Measurements from ENCODE around the gene TTF2.

TTF2 gene
- 41.1 to 76.2 reads per million in 2 experiments for total RNA-seq

DNA sequence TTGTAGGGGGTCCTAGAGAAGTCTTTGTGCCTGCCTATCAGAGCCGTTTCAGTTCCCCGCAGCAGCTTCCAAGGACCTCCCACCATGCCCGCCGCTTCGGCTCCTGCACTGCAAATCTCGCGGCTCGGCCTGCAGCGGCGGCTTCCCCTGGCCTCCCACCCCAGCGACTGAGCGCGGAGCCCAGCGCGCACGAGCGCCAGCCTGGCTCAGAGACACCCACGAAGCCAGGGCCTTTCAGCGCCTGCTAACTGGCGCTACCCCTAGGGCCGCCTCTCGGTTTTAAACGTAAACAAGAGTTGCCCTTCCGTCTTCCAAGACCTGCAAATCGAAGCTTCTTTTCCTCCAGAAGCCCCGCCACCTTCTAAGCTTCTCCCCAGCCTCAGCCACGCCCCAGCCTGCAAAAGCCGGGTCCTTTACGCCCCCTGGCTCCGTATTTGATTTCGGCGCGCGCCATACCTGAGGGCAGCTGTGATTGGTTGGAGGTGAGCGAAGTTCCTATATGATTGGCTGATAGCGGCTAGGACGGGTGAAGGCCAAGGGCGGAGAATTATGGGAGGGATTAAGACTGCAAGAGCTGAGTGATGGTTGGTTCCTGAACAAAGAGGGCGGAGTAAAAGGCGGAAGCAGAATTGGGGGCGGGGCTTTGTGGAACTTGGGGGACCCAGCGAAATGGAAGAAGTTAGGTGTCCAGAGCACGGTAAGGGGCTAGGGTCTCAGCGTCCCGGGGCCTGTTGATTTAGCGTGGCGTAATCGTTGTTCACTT lies at the start of gene TTF2:
TTF2 (plus strand) TSS at position 649 of the 763 bp plus-strand sequence; CDS start at position 670, 21 bp downstream.
- peak; percentile 92 for DNase-seq (ENCODE audit: low read depth)

DNA sequence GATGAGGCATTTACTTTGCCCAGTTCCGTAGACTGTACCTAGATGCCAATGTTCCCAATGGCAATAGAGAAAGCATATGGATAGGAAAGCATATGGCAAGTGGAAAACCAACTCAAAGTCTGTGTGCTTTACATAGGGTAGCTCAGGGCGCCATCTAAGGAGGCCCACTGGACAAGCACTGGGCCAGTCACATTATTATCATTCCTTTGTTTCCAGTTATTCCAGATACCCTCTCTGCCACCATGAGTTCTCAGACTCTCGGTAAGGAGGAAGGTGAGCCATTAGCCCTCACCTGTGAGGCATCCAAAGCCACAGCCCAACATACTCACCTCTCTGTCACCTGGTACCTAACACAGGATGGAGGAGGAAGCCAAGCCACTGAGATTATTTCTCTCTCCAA lies 48.8 kb upstream of the TTF2 start:
- no peak for DNase-seq (ENCODE audit: low read depth)

DNA sequence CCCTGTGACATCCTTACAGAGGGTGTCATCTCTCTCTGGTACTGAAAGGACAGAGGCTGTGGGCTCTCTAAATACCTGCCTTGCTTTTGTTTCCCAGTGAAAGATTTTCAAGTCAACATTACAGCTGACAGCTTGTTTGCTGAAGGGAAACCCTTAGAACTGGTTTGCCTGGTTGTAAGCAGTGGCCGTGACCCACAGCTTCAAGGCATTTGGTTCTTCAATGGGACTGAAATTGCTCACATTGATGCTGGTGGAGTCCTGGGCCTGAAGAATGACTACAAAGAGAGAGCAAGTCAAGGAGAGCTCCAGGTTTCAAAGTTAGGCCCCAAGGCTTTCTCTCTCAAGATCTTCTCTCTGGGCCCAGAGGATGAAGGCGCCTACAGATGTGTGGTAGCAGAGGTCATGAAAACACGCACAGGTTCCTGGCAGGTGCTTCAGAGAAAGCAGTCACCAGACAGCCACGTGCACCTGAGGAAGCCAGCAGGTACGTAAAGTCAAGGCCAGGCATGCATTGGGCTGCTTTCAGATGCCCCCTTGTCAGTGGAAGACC lies 46.7 kb upstream of the TTF2 start:
- no peak for DNase-seq (ENCODE audit: low read depth)

DNA sequence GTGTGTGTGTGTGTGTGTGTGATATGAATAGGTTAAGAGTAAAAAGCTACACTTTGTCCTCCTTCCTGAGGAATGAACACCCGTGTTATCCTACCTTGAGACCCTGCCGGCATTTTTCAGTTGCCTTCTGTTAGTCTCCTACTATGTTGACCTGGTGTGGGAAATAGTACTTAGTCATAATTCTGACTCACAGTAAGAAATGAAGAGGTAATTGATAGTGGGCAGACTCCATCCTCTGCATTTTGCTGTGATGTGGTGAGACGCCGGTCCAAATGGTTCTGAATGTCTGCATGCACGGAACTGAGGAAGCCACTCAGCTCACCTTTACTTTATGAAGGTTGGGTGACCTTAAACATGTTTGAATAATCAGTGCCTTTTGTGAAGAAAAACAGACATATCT lies 45.9 kb upstream of the TTF2 start:
- DNase-seq (ENCODE audit: low read depth): no peak

DNA sequence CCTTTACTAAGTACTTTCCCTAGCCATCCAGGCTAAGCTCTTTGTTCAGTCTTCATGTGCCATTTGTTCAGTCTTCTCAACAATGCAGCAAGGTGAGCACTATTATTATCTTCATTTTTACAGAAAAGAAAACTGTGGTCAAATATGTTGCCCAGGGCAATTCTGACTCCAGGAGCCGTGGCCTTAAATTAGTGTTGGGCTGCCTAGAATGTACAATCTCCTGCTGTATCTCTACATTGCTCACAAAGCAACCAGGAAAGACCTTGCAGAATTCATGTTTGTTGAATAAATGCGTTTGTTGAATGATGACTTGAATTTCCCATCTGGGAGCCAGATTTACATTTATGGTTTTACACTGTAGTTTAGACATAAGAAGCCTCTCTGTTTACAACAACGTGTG lies 44.4 kb upstream of the TTF2 start:
- no peak for DNase-seq (ENCODE audit: low read depth)

DNA sequence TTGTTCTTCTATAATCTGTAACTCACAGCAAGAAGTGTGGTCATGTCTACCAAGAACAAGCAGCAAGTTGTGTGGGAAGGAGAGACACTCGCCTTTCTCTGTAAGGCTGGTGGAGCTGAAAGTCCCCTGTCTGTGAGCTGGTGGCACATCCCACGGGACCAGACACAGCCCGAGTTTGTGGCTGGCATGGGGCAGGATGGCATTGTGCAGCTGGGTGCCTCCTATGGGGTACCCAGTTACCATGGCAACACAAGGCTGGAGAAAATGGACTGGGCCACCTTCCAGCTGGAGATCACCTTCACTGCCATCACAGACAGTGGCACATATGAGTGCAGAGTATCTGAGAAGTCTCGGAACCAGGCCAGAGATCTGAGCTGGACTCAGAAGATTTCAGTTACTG lies 43.1 kb upstream of the TTF2 start:
- DNase-seq (ENCODE audit: low read depth): no peak

DNA sequence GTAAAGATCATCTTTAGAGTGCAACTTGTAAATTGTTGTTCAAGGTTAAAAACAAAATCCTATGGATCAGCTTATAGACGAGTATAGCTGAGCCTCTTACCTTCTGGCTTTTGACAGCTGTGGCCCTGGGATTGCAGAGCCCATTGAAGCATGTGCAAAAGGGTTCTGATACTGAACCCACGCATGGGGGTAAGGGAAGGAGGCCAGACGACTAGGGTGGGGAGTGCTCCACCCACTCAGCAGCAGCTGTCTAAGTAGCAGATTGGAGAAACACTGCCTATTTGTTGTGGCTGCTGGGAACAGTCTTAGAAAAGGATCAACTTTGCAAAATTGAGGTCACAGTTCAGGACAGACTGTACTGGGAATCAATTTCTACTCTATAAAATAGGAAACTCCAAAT lies 42.5 kb upstream of the TTF2 start:
- no peak for DNase-seq (ENCODE audit: low read depth)

DNA sequence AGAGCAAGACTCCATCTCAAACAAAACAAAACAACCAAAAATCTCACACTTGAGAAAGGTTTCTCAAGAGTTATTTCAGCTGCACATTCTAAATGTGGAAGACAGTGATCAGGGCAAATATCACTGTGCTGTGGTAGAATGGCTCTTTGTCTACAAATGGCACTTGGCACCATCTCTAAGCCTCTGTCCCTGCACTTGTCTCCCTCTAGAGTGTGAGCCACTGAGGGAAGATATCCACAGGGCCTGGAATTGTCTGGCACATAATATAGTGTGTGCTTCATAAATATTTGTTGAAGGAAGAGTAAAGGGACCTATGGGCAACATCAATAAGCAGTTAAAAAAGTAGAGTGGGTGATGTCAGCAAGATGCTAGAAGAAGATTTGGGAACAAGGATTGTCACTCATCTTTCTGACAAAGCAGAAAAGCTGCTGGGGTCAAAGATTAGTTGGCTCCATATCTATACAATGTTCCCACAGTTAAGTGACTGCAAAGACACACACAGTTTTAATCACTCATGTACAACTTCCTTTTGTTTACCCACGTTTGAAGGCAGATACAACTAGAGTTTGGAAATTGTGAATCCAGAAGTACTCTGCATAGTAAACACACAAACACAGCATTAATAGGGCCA lies 39.5 kb upstream of the TTF2 start:
- no peak for DNase-seq (ENCODE audit: low read depth)

DNA sequence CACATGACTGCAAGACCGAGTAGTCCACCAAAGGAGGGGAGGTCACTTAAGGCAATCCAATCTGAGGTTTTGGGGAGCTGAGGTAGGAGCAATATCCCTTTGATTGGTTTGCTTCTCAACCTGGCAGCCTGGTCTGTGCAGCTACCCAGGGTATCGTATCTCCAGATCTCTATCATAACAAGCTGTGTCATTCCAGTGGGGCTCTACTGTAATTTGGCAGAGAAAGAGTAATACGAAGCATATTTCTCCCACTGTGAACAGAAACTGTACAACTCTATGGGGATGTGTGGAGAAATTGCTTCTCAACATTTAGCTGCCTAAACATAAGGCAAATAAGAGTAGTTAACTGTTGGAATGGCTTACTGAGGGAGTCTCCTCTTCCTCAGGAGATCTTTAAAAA lies 38.0 kb upstream of the TTF2 start:
- no peak for DNase-seq (ENCODE audit: low read depth)

DNA sequence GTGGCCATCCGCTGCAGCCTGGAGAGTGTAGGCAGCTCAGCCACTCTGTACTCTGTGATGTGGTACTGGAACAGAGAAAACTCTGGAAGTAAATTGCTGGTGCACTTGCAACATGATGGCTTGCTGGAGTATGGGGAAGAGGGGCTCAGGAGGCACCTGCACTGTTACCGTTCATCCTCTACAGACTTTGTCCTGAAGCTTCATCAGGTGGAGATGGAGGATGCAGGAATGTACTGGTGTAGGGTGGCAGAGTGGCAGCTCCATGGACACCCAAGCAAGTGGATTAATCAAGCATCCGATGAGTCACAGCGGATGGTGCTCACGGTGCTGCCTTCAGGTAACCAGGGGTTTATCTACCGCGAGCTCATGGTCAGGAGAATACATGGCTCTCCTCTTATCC lies 34.6 kb upstream of the TTF2 start:
- DNase-seq (ENCODE audit: low read depth): no peak

DNA sequence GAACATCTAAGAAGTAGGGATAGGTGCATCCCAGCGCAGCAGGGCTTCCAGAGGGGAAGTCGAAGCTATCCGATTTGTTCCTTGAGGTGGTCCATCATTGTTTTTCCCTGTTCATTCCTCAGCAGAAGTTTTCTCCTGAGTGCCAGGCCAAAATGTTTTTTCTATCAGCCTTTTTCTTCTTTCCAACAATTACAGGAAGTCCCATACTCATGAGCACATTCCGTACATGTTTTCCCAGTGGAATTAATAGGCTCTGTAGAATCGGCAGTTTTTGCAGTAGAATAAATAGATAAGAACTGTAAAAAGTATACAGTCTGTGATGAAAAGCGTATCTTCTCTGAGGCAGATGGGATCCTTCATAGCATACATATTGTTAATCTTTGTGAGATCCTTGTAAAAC lies 33.8 kb upstream of the TTF2 start:
- DNase-seq (ENCODE audit: low read depth): no peak

DNA sequence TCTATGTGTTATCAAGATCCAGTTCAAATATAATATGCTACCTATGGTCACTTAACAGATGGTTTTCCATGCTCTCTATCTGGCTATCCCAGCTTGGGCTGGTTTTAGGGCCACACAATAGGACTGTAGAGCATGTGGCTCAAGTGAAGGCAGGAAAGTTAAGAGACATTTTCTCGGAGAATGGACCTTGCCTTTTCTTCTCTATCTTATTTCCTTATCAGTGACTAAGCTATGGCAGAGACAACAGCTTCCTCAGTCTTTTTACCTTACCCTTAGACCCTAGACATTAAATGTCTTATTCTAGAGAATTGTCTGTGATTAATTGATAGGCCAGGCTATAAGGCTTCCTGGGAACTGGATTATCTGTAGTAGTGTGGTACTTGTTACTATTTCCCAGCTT lies 30.4 kb upstream of the TTF2 start:
- no peak for DNase-seq (ENCODE audit: low read depth)

DNA sequence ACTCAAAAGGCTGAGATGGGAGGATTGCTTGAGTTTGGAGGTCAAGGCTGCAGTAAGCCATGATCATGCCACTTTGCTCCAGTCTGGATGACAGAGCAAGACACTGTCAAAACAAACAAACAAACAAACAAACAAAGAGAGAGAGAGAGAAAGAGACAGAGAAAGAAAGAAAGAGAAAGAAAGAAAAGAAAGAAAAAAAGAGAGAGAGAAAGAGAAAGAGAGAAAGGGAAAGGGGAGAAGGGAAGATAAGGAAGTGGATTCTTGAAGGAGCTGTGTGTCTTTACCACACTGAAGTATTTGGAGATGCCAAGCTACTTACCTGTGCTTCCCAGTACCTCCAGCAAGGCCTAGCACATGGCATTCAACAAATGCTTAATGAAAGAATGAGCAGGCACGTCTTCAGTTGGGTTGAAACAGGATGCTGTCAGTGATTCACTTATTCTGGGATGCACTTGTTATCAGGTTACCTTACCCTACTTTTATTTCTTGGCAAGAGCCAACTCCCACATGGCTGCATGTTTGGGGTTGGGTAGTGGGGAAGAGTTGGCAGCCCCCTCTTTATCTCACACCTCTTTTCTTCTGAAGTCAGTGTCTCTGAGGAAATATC lies 29.8 kb upstream of the TTF2 start:
- DNase-seq (ENCODE audit: low read depth): no peak

DNA sequence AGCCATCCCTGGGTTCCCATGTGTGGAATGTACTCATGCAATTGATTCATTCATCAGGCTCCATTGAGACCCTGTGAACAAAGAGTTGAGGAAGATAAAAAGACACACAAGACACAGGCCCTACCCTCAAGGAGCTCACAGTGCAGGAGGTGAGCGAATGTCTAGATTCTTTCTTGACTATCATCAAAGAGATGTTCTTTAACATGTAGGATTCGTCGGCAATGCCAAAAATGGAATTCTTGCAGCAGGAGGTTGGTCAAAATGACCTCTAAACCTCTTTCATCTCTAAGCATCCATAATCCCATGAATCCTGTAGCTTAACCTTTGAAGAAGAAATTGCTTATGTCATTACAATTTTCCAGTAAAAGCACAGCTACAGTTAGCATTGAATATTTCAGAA lies 27.9 kb upstream of the TTF2 start:
- no peak for DNase-seq (ENCODE audit: low read depth)

DNA sequence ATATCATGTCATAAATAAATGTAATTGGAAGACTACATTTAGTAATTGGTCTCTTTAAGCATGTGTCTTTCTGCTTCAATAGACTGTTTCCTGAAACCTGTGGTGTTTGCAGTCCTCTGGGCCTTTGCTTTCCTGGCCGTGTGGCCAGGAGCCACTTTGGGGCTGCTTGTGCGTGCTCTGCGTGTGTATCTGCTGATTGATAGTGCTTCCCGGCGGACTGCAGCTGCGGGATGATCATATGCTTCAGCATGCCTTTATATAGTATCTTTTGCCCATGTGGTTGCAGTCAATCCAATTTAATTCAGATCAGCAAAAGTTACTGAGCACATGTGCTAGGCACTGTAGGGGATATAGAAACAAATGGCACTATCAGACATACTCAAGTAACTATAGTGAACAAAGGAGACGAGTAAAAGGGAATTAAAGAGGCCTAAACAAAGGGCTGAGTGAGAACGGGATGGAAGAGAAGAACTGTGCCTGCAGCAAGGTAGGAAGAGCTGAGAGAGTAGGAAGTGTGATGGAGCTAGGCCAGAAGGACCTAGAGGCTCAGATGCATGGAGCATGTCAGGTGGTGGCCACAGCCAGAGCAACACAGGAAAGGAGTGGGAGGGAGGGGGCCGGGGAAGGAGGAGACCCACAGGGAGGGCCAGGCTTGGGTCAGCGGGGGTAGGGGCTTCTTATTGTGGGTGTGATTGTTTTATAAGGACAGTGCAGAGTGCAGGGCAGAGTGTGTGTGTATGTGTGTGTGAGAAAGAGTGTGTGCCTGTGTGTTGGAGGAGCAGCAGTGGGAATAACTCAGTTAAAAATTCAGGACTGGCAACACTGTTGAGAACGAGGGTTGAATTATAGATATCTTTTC lies 27.2 kb upstream of the TTF2 start:
- no peak for DNase-seq (ENCODE audit: low read depth)

DNA sequence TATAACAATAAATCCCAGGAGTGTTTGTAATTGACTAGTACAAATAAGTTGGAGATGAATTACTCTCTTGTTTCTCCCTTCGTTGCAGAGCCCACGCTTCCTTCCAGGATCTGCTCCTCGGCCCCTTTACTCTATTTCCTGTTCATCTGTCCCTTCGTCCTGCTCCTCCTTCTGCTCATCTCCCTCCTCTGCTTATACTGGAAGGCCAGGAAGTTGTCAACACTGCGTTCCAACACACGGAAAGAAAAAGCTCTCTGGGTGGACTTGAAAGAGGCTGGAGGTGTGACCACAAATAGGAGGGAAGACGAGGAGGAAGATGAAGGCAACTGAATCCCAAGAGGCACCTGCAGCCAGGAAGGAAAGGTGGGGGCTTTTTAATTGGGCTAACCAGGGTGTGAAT lies 26.4 kb upstream of the TTF2 start:
- no peak for DNase-seq (ENCODE audit: low read depth)

DNA sequence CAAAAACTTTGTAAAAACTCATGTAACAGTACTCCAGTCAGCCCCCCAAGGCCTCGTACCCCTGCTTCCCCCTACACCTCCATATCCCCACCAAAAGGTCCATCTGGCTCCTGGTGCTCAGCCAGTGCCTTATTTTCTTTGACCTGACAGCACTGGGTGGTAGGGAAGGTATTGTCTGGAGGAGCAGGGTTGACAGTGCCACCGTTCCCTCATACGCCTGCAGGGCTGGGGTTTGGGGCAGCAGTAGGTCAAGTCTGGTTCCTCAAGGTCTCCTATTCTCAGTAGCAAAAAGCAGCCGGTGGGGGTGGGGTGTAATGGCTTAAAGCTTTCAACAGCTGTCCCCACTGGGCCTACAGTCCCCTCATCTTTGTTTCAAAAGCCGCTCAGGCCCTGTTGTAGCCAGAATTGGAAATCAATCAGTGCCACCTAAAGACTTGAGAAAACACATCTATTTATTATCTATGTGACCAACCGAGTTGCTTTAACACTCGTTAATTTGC lies 25.3 kb upstream of the TTF2 start:
- no peak for DNase-seq (ENCODE audit: low read depth)

DNA sequence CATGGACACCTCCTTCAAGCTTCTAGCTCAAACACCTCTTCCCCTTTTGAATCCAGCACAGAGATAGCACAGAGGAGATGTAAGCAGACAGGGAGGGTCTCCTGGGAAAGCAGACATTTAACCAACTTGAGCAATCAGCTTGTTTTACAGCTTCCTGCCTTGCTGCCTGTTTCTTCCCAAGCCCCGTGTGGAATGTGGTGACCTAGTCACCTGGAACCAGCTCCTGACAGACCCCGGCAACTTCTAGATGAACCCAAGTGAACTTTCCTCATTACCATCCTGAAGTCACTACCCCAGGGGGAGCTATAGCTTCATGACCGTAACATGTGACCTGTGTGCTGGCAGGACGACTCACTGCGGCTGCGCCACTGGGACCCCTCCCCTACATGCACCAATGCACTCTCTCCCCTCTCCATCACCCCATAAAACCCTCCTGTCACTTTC lies 24.1 kb upstream of the TTF2 start:
- no peak for DNase-seq (ENCODE audit: low read depth)

DNA sequence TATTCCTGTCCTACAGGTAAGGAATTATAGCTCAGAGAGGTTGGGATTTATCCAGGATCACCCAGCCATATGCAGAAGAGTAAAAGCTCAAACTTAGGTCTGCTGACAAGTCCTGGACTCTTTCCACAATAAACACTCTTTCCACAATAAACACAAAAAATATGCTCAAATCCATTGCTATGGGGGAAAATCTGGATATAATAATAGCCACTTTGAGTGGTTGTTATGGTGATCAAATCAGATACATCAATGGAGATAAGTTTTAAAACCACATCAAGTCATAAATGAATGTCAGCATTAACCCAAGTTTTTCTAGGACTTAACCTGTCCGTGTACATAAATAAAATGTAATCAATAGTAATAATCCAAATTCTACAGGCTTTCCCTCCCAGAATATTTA lies 22.3 kb upstream of the TTF2 start:
- DNase-seq (ENCODE audit: low read depth): no peak

DNA sequence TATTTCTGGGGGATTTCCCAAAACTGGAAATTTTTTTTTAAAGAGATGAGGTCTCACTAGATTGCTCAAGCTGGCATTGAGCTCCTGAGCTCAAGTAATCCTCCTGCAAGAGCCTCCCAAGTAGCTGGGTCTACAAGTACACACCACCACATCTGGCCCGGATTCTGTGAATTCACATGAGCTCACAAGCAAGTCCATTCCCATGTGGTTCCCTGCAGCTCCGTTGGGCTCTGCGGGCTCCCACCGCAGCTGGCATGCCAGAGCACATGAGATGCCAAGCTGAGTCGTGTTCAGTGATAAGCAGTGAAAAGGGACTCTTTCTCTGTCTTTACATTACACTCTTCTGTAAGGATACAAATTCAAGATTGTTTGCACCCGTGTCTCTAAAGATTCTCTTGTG lies 21.9 kb upstream of the TTF2 start:
- DNase-seq (ENCODE audit: low read depth): no peak

DNA sequence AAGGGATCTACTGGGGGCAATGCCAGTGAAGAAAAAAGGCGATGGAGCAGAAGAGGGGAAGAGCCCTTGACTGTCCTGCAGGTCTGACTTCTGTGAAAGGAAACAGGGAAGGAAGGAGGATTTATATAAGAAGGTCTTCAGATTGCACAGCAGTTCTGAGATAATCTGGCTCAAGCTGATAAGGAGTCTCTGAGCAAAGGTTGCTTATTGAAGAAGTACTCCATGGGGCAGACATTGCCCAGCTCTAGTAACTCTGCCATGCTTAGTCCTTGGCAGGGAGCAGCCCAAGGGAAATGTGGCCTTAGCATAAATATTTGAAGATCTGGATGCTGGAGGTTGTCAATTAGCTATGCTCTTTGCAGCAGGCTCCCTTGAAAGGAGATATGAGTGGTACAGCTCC lies 15.9 kb upstream of the TTF2 start:
- DNase-seq (ENCODE audit: low read depth): no peak

DNA sequence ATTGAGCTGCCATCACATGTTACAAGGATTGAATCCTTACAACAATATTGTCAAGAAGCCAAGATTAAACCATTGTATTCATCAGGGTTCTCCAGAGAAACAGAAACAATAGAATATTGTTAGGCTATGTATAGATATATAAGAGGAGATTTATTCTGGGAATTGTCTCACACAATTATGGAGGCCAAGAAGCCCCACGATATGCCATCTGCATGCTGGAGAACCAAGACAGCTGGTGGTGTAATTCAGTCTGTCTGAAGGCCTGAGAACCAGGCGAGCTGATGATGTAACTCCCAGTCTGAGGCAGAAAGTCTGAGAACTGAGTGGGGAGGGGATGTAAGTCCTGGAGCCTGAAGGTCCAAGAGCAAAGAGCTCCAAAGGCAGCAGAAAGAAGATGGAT lies 14.5 kb upstream of the TTF2 start:
- no peak for DNase-seq (ENCODE audit: low read depth)
